Measurements from ENCODE around the gene ST7L. TPM values are rescaled to one million over a fixed set of nuclear protein-coding genes. Genes with fewer than 3 reads are reported as not detected.

ST7L gene, protein sequence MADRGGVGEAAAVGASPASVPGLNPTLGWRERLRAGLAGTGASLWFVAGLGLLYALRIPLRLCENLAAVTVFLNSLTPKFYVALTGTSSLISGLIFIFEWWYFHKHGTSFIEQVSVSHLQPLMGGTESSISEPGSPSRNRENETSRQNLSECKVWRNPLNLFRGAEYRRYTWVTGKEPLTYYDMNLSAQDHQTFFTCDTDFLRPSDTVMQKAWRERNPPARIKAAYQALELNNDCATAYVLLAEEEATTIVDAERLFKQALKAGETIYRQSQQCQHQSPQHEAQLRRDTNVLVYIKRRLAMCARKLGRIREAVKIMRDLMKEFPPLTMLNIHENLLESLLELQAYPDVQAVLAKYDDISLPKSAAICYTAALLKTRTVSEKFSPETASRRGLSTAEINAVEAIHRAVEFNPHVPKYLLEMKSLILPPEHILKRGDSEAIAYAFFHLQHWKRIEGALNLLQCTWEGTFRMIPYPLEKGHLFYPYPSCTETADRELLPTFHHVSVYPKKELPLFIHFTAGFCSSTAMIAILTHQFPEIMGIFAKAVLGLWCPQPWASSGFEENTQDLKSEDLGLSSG
- 10 to 100 TPM; 23.5 to 32.3 (median 30.1) TPM for total RNA-seq
- 36.3 TPM for total RNA-seq (2013)

DNA sequence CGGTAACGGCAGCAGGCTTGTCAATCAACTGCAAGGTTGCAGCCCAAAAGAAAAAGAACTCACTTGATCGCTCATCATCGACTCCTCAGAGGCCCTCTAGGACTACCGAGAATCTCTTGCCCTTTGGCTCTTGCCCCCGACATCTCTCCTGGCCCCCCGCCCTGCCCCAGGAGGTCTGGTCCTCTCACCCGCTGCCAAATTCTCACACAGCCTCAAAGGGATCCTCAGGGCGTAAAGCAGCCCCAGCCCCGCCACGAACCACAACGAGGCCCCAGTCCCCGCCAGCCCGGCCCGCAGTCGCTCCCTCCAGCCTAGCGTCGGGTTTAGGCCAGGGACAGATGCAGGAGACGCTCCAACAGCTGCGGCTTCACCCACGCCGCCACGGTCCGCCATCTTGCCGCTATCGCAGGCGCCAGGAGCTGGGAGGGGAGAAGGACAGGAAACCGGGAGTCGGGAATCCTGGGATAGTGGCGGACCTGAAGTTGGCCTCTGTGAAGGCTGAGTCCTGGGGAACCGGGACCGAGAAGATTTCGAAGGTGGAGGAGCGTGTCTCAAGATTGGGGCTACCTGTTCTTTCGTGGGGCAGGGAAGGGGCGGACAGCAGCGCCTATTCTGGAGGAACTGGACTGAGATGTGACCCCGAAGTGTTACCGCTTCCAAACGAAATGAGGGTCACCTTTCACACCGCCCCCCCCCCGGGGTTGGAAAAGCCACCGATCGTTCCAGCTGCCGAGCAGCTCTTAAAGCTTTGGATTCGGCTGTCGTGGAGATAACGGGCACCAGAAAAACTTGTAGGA, at the start of gene ST7L:
Gene ST7L, minus strand, starts transcription at position 421 of the 797 bp plus-strand sequence. Its CDS starts 28 bp downstream, at position 393.
- Mint-ChIP-seq H3K27me3 (ENCODE audit: low read depth in 2 of 2) (no peaks in the 10 kb centered on the region), H3K36me3 (no peaks in the 10 kb centered on the region), H3K4me1 (peaks cover 41% of the 10 kb centered on the region in 2 donors), H3K4me3 (peak within 1 kb of the TSS; percentile 98), H3K27ac (peak within 1 kb of the TSS; percentile 94 to 99), H3K9me3 (no peaks in the 10 kb centered on the region)
- Histone ChIP-seq H3K27ac (ENCODE audit: low read length) (peak within 1 kb of the TSS; percentile 86), H3K27me3 (ENCODE audit: control insufficient read depth, insufficient read depth, low read length) (no peaks in the 10 kb centered on the region), H3K4me3 (ENCODE audit: low read length) (peak within 1 kb of the TSS; percentile 52), H3K4me1 (ENCODE audit: control insufficient read depth, insufficient read depth, low read length) (peaks cover 20% of the 10 kb centered on the region), H3K9me3 (ENCODE audit: control insufficient read depth, insufficient read depth, low read length) (no peaks in the 10 kb centered on the region), H3K36me3 (ENCODE audit: control insufficient read depth, insufficient read depth, low read length) (peaks cover 2% of the 10 kb centered on the region)
- under 1% methylated on average over 48 of the region's 48 CpGs for WGBS (ENCODE audit: insufficient coverage)
- DNase-seq (peak; percentile 62 to 78), ATAC-seq (peak; percentile 20 to 38 (median 27))
- intact Hi-C loops (cut with micrococcal nuclease), result loop anchor here (1.0 to 10.0 kb wide), 5 partner anchors 55 to 1253 kb away; partner anchors contain the start of genes LRIG2, MOV10 and PTPN22
- no peak for TF ChIP-seq CTCF (IDR thresholded peaks at IDR 0.05)

- H3K4me1 Mint-ChIP-seq, result peaks cover 13 to 20% of the 10 kb centered on the region in 2 donors
- H3K9me3 Mint-ChIP-seq, result no peaks in the 10 kb centered on the region
Measured at GRCh38 chr1:112666946-112667345, 48.0 kb upstream of the ST7L start.

DNA sequence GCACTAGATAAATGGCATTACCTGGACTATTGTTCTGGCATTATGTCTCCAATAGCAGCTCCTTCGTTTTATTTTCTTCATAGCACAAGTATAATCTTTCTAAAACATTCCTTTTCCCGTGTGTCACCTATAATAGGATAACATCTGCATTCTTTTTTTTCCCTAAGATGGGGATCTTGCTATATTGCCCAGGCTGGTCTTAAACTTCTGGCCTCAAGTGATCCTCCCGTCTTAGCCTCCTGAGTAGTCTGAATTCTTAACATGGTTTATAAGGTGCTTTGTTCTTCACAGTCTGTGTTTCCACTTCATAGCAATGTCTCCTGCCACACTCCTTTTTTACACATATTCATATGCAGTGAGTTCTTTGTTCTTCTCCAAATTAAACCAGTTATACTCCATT, 46.9 kb upstream of the ST7L start:
- Mint-ChIP-seq H3K9me3 (no peaks in the 10 kb centered on the region), H3K4me3 (no peak overlapping the region), H3K27me3 (ENCODE audit: low read depth in 2 of 2) (no peaks in the 10 kb centered on the region), H3K36me3 (peaks cover 49% of the 10 kb centered on the region), H3K4me1 (peaks cover 13 to 20% of the 10 kb centered on the region in 2 donors), H3K27ac (peak overlapping the region; percentile 64 to 65)
- DNase-seq, result no peak
- no peaks in the 10 kb centered on the region for H3K27me3 ChIP-seq (ENCODE audit: control insufficient read depth, insufficient read depth, low read length)
- no peak overlapping the region for H3K4me3 ChIP-seq (ENCODE audit: low read length)
- peaks cover 74% of the 10 kb centered on the region for H3K36me3 ChIP-seq (ENCODE audit: control insufficient read depth, insufficient read depth, low read length)
- 100% methylated on average over 2 of the region's 3 CpGs for WGBS (ENCODE audit: insufficient coverage)
- no peak for ATAC-seq
- intact Hi-C loops (cut with micrococcal nuclease), result no loop called here
- peaks cover 3% of the 10 kb centered on the region for H3K4me1 ChIP-seq (ENCODE audit: control insufficient read depth, insufficient read depth, low read length)
- H3K9me3 ChIP-seq (ENCODE audit: control insufficient read depth, insufficient read depth, low read length), result no peaks in the 10 kb centered on the region
- TF ChIP-seq CTCF (IDR thresholded peaks at IDR 0.05), result no peak
- no peak overlapping the region for H3K27ac ChIP-seq (ENCODE audit: low read length)

More at GRCh38 chr1:112666946-112667345, 48.0 kb upstream of the ST7L start:
- ATAC-seq, result no peak
- Histone ChIP-seq H3K4me1 (ENCODE audit: control insufficient read depth, insufficient read depth, low read length) (peaks cover 3% of the 10 kb centered on the region), H3K36me3 (ENCODE audit: control insufficient read depth, insufficient read depth, low read length) (peaks cover 73% of the 10 kb centered on the region), H3K4me3 (ENCODE audit: low read length) (no peak overlapping the region), H3K27me3 (ENCODE audit: control insufficient read depth, insufficient read depth, low read length) (no peaks in the 10 kb centered on the region), H3K27ac (ENCODE audit: low read length) (no peak overlapping the region), H3K9me3 (ENCODE audit: control insufficient read depth, insufficient read depth, low read length) (no peaks in the 10 kb centered on the region)
- Mint-ChIP-seq H3K36me3 (peaks cover 50% of the 10 kb centered on the region), H3K4me3 (no peak overlapping the region), H3K27ac (peak overlapping the region; percentile 95 to 98), H3K27me3 (ENCODE audit: low read depth in 2 of 2) (no peaks in the 10 kb centered on the region)
- no peak for DNase-seq
- 83% methylated on average over 2 of the region's 2 CpGs for WGBS (ENCODE audit: insufficient coverage)
- no peak for TF ChIP-seq CTCF (IDR thresholded peaks at IDR 0.05)
- intact Hi-C loops (cut with micrococcal nuclease), result no loop called here

Data from natural killer cell (primary cell).